NT2/D1 (cell line): Measurements from ENCODE around the gene OAT.

ENCODE experiments used
- YY1 ChIP-seq: IDR thresholded peaks from 2 replicates; pipeline ENCODE4 v1.6.1; 2011; ENCODE audit not compliant: insufficient read length, insufficient read depth
- ZNF274 ChIP-seq: IDR thresholded peaks from 2 replicates; pipeline ENCODE4 v1.6.1; 2011; ENCODE audit warnings: mild to moderate bottlenecking, low read depth, low read length

DNA sequence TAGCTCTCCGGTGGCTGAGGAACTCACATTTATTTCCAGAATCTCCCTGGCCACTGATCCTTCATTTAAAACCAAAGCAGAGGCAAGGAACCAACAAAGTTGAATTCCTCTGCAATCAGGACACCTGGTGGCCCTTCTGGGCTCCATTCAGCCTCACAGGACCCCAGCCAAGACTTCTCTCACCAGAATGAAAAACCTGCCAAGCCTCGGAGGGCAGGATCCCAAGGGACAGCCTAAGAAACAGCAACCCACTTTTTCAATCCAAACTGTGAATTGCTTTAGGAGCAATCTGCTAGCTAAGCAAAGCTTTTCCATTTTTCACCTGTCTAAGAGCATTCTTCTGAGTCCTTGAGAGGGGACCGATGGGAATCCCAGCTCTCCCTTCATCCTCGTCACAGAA lies 34.6 kb downstream of the OAT start:
- TF ChIP-seq YY1 (no peak), ZNF274 (no peak)
